ENCODE measurements around the gene ZNF532. TPM values are rescaled to one million over a fixed set of nuclear protein-coding genes. Genes with fewer than 3 reads are reported as not detected.

Gene ZNF532
- total RNA-seq, 1 experiment from 2014 or later = 49.8 TPM

DNA sequence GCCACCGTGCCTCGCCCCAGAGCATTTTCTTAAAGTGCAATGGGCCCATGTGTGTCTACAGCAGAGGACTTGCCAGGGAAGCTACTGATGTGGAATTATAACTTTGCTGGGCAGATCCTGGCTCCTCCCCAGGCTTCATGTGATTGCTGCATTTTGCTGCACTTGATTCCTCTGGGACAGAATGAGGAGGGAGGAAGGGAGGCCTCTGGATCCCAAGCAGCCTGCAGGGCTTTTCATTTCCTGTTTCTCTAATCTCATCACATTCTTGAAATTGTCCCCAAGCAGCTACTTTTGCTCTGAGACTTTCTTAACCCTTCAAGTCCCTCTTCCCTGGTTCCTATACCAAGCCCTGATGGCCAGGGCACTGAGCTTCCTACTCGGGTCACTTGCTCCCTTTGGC, 140.6 kb downstream of the ZNF532 start:
- peak; percentile 80 for ATAC-seq

DNA sequence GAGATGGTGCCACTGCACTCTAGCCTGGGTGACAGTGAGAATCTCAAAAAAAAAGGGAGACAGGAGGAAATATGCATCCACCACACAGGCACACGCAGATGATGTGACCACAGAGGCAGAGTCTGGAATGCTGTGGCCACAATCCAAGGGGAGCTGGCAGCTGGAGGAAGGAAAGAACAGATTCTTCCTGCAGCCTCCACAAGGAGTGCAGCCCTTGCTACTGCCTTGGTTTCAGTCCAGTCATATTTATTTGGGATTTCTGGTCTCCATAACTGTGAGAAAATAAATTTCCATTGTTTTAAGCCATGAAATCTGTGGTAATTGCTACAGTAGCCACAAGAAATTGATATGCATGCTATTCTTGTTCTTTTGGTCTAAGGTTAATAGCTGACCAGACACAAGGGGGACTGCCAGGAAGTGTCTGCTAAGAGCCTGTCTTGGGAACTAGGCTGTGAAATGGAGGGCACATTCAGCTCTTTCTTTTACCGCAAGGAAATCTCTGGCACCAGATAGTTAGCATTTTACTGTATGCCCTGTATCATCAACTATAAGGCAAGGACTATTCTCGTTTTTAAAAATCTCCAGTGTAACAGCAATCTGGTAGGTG, 141.9 kb downstream of the ZNF532 start:
- Histone ChIP-seq H3K4me3 (ENCODE audit: low read depth in 2 of 2, low read length in 2 of 2) (no peak overlapping the region), H3K4me1 (ENCODE audit: control insufficient read depth, insufficient read depth, low read length) (no peaks in the 10 kb centered on the region), H3K36me3 (ENCODE audit: control insufficient read depth, insufficient read depth, low read length) (no peaks in the 10 kb centered on the region), H3K27me3 (ENCODE audit: control insufficient read depth, insufficient read depth, low read length) (no peaks in the 10 kb centered on the region), H3K27ac (ENCODE audit: low read length) (peak overlapping the region; percentile 75), H3K9me3 (ENCODE audit: control insufficient read depth, insufficient read depth, low read depth, low read length) (no peaks in the 10 kb centered on the region)
- intact Hi-C loops (cut with micrococcal nuclease; ENCODE audit: unreplicated experiment) (no loop called here), in situ Hi-C loops (cut with HindIII; ENCODE audit: low pct_unique_long_range_greater_than_20kb, low sequenced_read_pairs) (no loop called here)
- POLR2A ChIA-PET = no interaction called here
- no peak for DNase-seq (ENCODE audit: low read depth, low spot score)
- no peak for ATAC-seq
- CTCF ChIA-PET = no interaction called here
- no TSS peak for BruUV-seq (replicated peaks)
- no peak for TF ChIP-seq TCF7L2 (IDR thresholded peaks at IDR 0.05; ENCODE audit: low read depth, low read length)
- TF ChIP-seq SIN3A (IDR thresholded peaks at IDR 0.05; ENCODE audit: borderline replicate concordance, insufficient read depth, low read depth, low read length) = no peak
- TF ChIP-seq, protein P1, sequence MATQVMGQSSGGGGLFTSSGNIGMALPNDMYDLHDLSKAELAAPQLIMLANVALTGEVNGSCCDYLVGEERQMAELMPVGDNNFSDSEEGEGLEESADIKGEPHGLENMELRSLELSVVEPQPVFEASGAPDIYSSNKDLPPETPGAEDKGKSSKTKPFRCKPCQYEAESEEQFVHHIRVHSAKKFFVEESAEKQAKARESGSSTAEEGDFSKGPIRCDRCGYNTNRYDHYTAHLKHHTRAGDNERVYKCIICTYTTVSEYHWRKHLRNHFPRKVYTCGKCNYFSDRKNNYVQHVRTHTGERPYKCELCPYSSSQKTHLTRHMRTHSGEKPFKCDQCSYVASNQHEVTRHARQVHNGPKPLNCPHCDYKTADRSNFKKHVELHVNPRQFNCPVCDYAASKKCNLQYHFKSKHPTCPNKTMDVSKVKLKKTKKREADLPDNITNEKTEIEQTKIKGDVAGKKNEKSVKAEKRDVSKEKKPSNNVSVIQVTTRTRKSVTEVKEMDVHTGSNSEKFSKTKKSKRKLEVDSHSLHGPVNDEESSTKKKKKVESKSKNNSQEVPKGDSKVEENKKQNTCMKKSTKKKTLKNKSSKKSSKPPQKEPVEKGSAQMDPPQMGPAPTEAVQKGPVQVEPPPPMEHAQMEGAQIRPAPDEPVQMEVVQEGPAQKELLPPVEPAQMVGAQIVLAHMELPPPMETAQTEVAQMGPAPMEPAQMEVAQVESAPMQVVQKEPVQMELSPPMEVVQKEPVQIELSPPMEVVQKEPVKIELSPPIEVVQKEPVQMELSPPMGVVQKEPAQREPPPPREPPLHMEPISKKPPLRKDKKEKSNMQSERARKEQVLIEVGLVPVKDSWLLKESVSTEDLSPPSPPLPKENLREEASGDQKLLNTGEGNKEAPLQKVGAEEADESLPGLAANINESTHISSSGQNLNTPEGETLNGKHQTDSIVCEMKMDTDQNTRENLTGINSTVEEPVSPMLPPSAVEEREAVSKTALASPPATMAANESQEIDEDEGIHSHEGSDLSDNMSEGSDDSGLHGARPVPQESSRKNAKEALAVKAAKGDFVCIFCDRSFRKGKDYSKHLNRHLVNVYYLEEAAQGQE (IDR thresholded peaks at IDR 0.05; ENCODE audit: insufficient read depth in 1 of 2, low read depth in 2 of 2, low read length in 1 of 2) = no peak
- TF ChIP-seq POLR2AphosphoS5 (IDR thresholded peaks at IDR 0.05; ENCODE audit: low read depth, low read length) = no peak
- TF ChIP-seq, protein P2, sequence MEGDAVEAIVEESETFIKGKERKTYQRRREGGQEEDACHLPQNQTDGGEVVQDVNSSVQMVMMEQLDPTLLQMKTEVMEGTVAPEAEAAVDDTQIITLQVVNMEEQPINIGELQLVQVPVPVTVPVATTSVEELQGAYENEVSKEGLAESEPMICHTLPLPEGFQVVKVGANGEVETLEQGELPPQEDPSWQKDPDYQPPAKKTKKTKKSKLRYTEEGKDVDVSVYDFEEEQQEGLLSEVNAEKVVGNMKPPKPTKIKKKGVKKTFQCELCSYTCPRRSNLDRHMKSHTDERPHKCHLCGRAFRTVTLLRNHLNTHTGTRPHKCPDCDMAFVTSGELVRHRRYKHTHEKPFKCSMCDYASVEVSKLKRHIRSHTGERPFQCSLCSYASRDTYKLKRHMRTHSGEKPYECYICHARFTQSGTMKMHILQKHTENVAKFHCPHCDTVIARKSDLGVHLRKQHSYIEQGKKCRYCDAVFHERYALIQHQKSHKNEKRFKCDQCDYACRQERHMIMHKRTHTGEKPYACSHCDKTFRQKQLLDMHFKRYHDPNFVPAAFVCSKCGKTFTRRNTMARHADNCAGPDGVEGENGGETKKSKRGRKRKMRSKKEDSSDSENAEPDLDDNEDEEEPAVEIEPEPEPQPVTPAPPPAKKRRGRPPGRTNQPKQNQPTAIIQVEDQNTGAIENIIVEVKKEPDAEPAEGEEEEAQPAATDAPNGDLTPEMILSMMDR (IDR thresholded peaks at IDR 0.05) = no peak

More for the DNA sequence above, 140.6 kb downstream of the ZNF532 start:
- TF ChIP-seq TCF7L2 (IDR thresholded peaks at IDR 0.05; ENCODE audit: low read depth, low read length) (no peak), POLR2AphosphoS5 (IDR thresholded peaks at IDR 0.05; ENCODE audit: low read depth, low read length) (no peak), SIN3A (IDR thresholded peaks at IDR 0.05; ENCODE audit: borderline replicate concordance, insufficient read depth, low read depth, low read length) (no peak)
- TF ChIP-seq, protein P1 (IDR thresholded peaks at IDR 0.05; ENCODE audit: insufficient read depth in 1 of 2, low read depth in 2 of 2, low read length in 1 of 2) = no peak
- TF ChIP-seq, protein P2 (IDR thresholded peaks at IDR 0.05) = no peak
- no peak overlapping the region for H3K4me3 ChIP-seq (ENCODE audit: low read depth in 2 of 2, low read length in 2 of 2)
- ChIA-PET CTCF (no interaction called here), POLR2A (no interaction called here)
- DNase-seq (ENCODE audit: low read depth, low spot score) = no peak
- no peaks in the 10 kb centered on the region for H3K9me3 ChIP-seq (ENCODE audit: control insufficient read depth, insufficient read depth, low read depth, low read length)
- H3K4me1 ChIP-seq (ENCODE audit: control insufficient read depth, insufficient read depth, low read length) = no peaks in the 10 kb centered on the region
- no TSS peak for BruUV-seq (replicated peaks)
- in situ Hi-C loops (cut with HindIII; ENCODE audit: low pct_unique_long_range_greater_than_20kb, low sequenced_read_pairs) (no loop called here), intact Hi-C loops (cut with micrococcal nuclease; ENCODE audit: unreplicated experiment) (no loop called here)
- H3K27me3 ChIP-seq (ENCODE audit: control insufficient read depth, insufficient read depth, low read length) = no peaks in the 10 kb centered on the region
- no peaks in the 10 kb centered on the region for H3K36me3 ChIP-seq (ENCODE audit: control insufficient read depth, insufficient read depth, low read length)
- H3K27ac ChIP-seq (ENCODE audit: low read length) = peak overlapping the region; percentile 75
